ENCODE results near the gene KAT7.
"Not testable (repeated sequence)": the region's sequence is repeated elsewhere in the genome, so short reads cannot be mapped to it uniquely, and the experiment has no call there.

The KAT7 gene

DNA sequence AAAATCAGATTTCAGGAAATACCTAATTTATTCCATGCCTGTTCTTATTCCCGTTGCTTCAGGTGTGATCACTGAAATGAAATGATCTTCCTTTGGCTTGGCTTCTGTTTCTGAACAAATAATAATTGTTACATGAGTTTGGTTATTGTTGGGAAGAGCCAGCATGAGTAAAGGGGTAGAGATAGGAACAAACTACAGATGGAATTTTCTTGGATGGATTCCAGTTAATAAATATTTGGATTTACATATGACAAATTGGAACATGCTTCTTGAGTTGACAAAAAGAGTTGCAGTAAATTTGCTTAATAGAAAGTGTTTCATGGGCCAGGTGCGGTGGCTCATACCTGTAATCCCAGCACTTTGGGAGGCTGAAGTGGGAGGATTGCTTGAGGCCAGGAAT is 31.2 kb downstream of the KAT7 start:
- TF ChIP-seq, protein P1, sequence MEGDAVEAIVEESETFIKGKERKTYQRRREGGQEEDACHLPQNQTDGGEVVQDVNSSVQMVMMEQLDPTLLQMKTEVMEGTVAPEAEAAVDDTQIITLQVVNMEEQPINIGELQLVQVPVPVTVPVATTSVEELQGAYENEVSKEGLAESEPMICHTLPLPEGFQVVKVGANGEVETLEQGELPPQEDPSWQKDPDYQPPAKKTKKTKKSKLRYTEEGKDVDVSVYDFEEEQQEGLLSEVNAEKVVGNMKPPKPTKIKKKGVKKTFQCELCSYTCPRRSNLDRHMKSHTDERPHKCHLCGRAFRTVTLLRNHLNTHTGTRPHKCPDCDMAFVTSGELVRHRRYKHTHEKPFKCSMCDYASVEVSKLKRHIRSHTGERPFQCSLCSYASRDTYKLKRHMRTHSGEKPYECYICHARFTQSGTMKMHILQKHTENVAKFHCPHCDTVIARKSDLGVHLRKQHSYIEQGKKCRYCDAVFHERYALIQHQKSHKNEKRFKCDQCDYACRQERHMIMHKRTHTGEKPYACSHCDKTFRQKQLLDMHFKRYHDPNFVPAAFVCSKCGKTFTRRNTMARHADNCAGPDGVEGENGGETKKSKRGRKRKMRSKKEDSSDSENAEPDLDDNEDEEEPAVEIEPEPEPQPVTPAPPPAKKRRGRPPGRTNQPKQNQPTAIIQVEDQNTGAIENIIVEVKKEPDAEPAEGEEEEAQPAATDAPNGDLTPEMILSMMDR (IDR thresholded peaks at IDR 0.05; ENCODE audit: low read depth, low read length, missing control alignments): no peak
- no peak overlapping the region for H3K4me3 ChIP-seq (replicated peaks; ENCODE audit: low read depth, low read length)
- DNase-seq (ENCODE audit: extremely low read depth, low read depth): no peak

DNA sequence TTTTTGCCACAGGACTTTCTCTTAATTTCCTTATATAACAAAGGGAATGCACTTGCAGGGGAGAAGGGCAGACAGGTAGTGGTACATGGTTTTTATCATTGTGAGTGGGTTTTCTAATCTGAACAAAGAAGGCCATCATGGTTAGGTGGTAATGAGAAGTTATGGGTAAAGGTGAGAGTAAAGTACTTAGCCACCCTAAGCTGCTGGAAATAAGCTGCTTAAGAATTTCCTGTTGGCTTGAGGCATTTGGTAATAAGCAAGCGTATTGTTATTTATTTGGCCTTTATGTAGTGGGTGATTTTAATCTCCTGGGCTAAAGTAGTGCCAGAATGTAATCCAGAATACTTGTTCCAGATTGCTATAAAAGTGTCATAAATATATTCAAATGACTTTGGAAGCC is 32.3 kb downstream of the KAT7 start:
- no peak overlapping the region for H3K4me3 ChIP-seq (replicated peaks; ENCODE audit: low read depth, low read length)
- TF ChIP-seq, protein P1 (IDR thresholded peaks at IDR 0.05; ENCODE audit: low read depth, low read length, missing control alignments): no peak
- DNase-seq (ENCODE audit: extremely low read depth, low read depth): no peak

DNA sequence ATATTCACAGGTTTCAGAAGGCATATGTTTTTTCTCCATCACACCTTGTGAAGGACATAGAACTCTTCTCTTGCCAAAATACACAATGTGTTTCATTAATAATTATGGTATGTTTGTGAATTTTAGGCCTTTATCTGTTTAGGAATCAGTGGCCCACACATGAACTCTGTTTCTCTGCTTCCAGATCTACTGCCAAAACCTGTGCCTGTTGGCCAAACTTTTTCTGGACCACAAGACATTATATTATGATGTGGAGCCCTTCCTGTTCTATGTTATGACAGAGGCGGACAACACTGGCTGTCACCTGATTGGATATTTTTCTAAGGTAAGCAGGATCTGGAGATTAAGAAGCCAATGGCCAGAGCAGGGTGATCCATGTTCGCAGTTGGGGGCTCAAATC is 33.0 kb downstream of the KAT7 start:
- TF ChIP-seq, protein P1 (IDR thresholded peaks at IDR 0.05; ENCODE audit: low read depth, low read length, missing control alignments): no peak
- H3K4me3 ChIP-seq (replicated peaks; ENCODE audit: low read depth, low read length): no peak overlapping the region
- no peak for DNase-seq (ENCODE audit: extremely low read depth, low read depth)

- DNase-seq (ENCODE audit: extremely low read depth, low read depth): no peak
- TF ChIP-seq, protein P1 (IDR thresholded peaks at IDR 0.05; ENCODE audit: low read depth, low read length, missing control alignments): no peak
- H3K4me3 ChIP-seq (replicated peaks; ENCODE audit: low read depth, low read length): no peak overlapping the region
Measured at GRCh38 chr17:49821916-49822315, 33.4 kb downstream of the KAT7 start.

DNA sequence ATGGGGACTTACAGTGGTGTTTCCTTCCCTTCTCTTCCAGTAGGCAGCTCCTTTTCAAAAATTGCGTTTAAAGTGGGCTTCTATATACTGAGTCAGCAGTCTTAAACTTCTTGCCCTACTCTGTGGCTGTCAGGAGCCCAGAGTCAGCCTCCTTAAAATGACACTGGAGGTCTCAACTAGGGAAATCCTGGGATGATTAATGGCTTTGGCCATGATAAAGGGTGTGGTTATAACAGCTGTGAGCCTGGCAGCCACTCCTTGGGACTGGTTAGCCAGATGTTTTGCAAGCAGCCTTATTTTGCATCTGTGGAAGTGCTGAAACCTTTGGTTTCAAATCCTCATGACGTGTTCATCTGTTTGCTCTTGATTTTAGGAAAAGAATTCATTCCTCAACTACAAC is 34.3 kb downstream of the KAT7 start:
- no peak overlapping the region for H3K4me3 ChIP-seq (replicated peaks; ENCODE audit: low read depth, low read length)
- DNase-seq (ENCODE audit: extremely low read depth, low read depth): peak; percentile 30
- TF ChIP-seq, protein P1 (IDR thresholded peaks at IDR 0.05; ENCODE audit: low read depth, low read length, missing control alignments): no peak

- no peak overlapping the region for H3K4me3 ChIP-seq (replicated peaks; ENCODE audit: low read depth, low read length)
- DNase-seq (ENCODE audit: extremely low read depth, low read depth): no peak
- TF ChIP-seq, protein P1 (IDR thresholded peaks at IDR 0.05; ENCODE audit: low read depth, low read length, missing control alignments): no peak
Measured at GRCh38 chr17:49823614-49824013, 35.1 kb downstream of the KAT7 start.

GRCh38 chr17:49825645-49826044 is 37.2 kb downstream of the KAT7 start:
- H3K4me3 ChIP-seq (replicated peaks; ENCODE audit: low read depth, low read length): no peak overlapping the region
- TF ChIP-seq, protein P1 (IDR thresholded peaks at IDR 0.05; ENCODE audit: low read depth, low read length, missing control alignments): no peak
- DNase-seq (ENCODE audit: extremely low read depth, low read depth): no peak

DNA sequence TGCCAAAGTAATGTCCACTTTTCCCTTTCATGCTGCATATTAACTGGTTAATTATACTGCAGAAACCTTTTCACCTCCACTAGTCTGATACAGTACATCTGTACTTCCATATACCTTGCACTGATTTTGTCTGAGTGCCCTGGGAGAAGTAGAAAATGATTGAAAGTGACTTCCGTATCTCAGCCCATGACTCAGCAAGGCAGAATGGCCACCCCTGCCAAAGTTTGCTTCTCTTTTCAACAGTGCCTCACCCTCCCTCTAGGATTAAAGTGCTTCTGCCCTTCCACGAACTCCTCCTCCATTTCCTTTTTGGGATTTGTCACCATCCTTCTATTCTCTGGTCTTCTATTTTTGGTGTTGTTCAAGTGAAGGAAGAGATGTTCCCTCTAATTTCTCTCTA is 39.8 kb downstream of the KAT7 start:
- DNase-seq (ENCODE audit: extremely low read depth, low read depth): not testable (repeated sequence)

More for the DNA sequence above, 39.8 kb downstream of the KAT7 start:
- H3K4me3 ChIP-seq (replicated peaks; ENCODE audit: low read depth, low read length): not testable (repeated sequence)
